ENCODE data around the gene RBM33.

The RBM33 gene

GRCh38 chr7:155759740-155760430, 115.4 kb downstream of the RBM33 start:
- DNase-seq (ENCODE audit: low read depth) = no peak
- H3K4me3 ChIP-seq (ENCODE audit: low read depth, low read length) = no peak overlapping the region

GRCh38 chr7:155761162-155761561, 116.7 kb downstream of the RBM33 start:
- no peak overlapping the region for H3K4me3 ChIP-seq (ENCODE audit: low read depth, low read length)
- DNase-seq (ENCODE audit: low read depth) = no peak

- no peak overlapping the region for H3K4me3 ChIP-seq (ENCODE audit: low read depth, low read length)
- no peak for DNase-seq (ENCODE audit: low read depth)
Observed at GRCh38 chr7:155762036-155762435, 117.6 kb downstream of the RBM33 start.

- no peak for DNase-seq (ENCODE audit: low read depth)
Observed at GRCh38 chr7:155762655-155763054, 118.2 kb downstream of the RBM33 start.

GRCh38 chr7:155763122-155763521, 118.7 kb downstream of the RBM33 start:
- H3K4me3 ChIP-seq (ENCODE audit: low read depth, low read length) = no peak overlapping the region
- no peak for DNase-seq (ENCODE audit: low read depth)

More at GRCh38 chr7:155762655-155763054, 118.2 kb downstream of the RBM33 start:
- H3K4me3 ChIP-seq (ENCODE audit: low read depth, low read length) = no peak overlapping the region

GRCh38 chr7:155763691-155764437, 119.4 kb downstream of the RBM33 start:
- H3K4me3 ChIP-seq (ENCODE audit: low read depth, low read length) = peak overlapping the region; percentile 7

GRCh38 chr7:155764438-155764793, 120.0 kb downstream of the RBM33 start:
- DNase-seq (ENCODE audit: low read depth) = no peak

More at GRCh38 chr7:155763691-155764437, 119.4 kb downstream of the RBM33 start:
- peak; percentile 54 for DNase-seq (ENCODE audit: low read depth)

GRCh38 chr7:155765458-155765857, 121.0 kb downstream of the RBM33 start:
- H3K4me3 ChIP-seq (ENCODE audit: low read depth, low read length) = no peak overlapping the region
- no peak for DNase-seq (ENCODE audit: low read depth)

More at GRCh38 chr7:155764438-155764793, 120.0 kb downstream of the RBM33 start:
- no peak overlapping the region for H3K4me3 ChIP-seq (ENCODE audit: low read depth, low read length)

GRCh38 chr7:155766386-155766785, 121.9 kb downstream of the RBM33 start:
- no peak overlapping the region for H3K4me3 ChIP-seq (ENCODE audit: low read depth, low read length)
- DNase-seq (ENCODE audit: low read depth) = no peak

GRCh38 chr7:155766966-155767916, 122.8 kb downstream of the RBM33 start:
- DNase-seq (ENCODE audit: low read depth) = no peak
- H3K4me3 ChIP-seq (ENCODE audit: low read depth, low read length) = no peak overlapping the region

GRCh38 chr7:155769701-155770100, 125.2 kb downstream of the RBM33 start:
- no peak overlapping the region for H3K4me3 ChIP-seq (ENCODE audit: low read depth, low read length)

GRCh38 chr7:155770241-155770640, 125.8 kb downstream of the RBM33 start:
- no peak for DNase-seq (ENCODE audit: low read depth)
- H3K4me3 ChIP-seq (ENCODE audit: low read depth, low read length) = no peak overlapping the region

More at GRCh38 chr7:155769701-155770100, 125.2 kb downstream of the RBM33 start:
- no peak for DNase-seq (ENCODE audit: low read depth)

GRCh38 chr7:155773531-155773930, 129.1 kb downstream of the RBM33 start:
- DNase-seq (ENCODE audit: low read depth) = no peak
- no peak overlapping the region for H3K4me3 ChIP-seq (ENCODE audit: low read depth, low read length)

GRCh38 chr7:155774947-155775346, 130.5 kb downstream of the RBM33 start:
- no peak for DNase-seq (ENCODE audit: low read depth)
- H3K4me3 ChIP-seq (ENCODE audit: low read depth, low read length) = no peak overlapping the region

GRCh38 chr7:155775691-155776090, 131.2 kb downstream of the RBM33 start:
- no peak for DNase-seq (ENCODE audit: low read depth)
- H3K4me3 ChIP-seq (ENCODE audit: low read depth, low read length) = no peak overlapping the region

GRCh38 chr7:155776606-155777005, 132.1 kb downstream of the RBM33 start:
- H3K4me3 ChIP-seq (ENCODE audit: low read depth, low read length) = no peak overlapping the region
- DNase-seq (ENCODE audit: low read depth) = no peak

GRCh38 chr7:155778349-155778748, 133.9 kb downstream of the RBM33 start:
- DNase-seq (ENCODE audit: low read depth) = no peak
- H3K4me3 ChIP-seq (ENCODE audit: low read depth, low read length) = no peak overlapping the region

- no peak for DNase-seq (ENCODE audit: low read depth)
- H3K4me3 ChIP-seq (ENCODE audit: low read depth, low read length) = no peak overlapping the region
Observed at GRCh38 chr7:155780884-155781283, 136.4 kb downstream of the RBM33 start.

- no peak overlapping the region for H3K4me3 ChIP-seq (ENCODE audit: low read depth, low read length)
- no peak for DNase-seq (ENCODE audit: low read depth)
Observed at GRCh38 chr7:155781433-155781832, 137.0 kb downstream of the RBM33 start.

- DNase-seq (ENCODE audit: low read depth) = no peak
Observed at GRCh38 chr7:155782466-155782865, 138.0 kb downstream of the RBM33 start.

More at GRCh38 chr7:155782466-155782865, 138.0 kb downstream of the RBM33 start:
- no peak overlapping the region for H3K4me3 ChIP-seq (ENCODE audit: low read depth, low read length)

All from skeletal muscle cell (primary cell).